ENCODE measurements around the gene USP48.
A peak's percentile ranks its signal among the peaks of the same experiment; 100 is the strongest.

The USP48 gene

DNA sequence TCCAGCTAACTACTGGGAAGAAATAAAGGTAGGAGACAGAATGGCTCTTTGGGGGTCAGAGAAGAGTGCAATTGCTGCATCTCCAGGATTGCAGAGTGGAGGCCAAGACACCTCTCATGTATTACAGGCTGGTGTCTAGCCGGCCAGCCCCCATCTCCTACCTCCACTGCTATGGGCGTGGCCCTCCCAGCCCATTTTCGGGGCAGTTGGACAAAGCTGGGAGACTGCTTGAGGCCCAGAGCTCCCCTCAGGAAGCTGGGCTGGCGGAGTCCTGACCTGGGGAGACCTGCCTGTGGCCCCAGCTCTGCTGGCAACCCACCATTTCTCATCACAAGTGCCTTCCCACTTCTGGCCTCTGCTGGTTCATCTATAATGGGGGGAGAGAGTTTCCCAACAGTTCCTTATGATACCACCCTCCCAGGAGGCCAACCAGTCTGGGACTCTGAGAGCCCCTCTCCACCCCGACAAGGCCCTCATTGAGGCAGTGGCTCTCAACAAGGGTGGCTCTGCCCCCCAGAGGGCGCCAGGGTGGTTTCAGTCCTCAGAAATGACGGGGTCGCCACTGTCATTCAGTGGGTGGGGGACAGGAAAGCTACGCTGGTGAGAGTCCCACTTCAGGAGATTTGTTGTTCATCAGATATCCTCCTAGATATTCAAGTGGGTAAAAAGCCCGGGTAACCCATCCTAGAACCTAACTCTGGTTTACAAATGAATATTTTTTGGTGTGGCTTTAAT, 125.3 kb downstream of the USP48 start:
- no peak overlapping the region for H3K4me3 ChIP-seq (ENCODE audit: low read depth, low read length)

DNA sequence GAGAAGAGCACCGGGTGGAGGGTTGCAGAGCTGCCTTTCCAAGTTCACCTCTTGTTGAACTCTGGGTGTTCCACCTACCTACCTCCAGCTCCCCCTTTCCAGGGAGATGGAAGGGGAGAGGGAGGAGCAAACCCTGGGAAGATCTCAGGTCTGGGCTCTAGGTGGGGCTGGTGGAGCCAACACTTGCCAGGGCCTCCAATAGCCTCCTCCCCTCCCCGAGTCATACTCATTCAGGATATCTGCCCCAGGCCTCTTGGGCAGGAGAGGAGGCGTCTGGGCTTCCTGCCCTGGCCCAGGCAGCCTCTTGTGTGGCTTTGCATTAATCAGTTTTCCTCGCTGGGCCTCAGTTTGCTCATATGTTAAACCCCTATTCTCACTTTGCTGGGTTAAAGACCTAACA, 127.2 kb downstream of the USP48 start:
- no peak overlapping the region for H3K4me3 ChIP-seq (ENCODE audit: low read depth, low read length)

DNA sequence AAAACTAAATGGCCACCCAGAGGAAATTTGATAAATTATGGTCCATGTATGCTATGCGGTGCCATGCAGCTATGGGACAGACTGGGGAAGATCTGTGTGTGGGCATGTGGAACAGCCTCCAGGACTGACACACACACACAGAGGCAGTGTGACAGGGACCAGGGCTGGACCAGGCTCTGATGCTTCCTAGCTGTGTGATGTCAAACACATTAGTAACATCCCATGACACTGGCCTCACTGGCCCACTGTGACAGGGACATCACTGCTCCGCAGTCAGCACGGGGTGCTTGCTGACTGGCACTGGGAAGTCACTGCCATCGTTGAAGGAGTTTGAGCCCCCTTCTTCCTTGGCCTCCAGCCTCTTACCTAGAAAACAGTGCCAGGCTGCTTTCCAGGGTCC, 127.7 kb downstream of the USP48 start:
- H3K4me3 ChIP-seq (ENCODE audit: low read depth, low read length): no peak overlapping the region

DNA sequence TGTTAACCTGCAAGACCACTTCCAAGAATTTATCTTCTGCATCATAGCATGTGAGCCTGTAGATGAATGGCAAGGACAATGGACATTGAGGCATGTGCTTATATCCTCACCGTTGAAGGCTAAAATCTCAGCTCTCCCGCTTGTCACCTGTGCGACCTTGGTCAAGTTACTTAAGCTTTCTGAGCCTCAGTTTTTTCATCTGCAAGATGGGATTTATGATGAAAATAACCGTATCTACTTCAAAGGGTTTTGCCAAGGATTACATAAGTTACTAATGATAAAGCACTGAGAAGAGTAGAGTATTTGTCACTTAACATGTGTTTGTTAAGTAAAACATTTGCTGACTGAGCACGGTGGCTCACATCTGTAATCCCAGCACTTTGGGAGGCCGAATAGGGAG, 128.7 kb downstream of the USP48 start:
- H3K4me3 ChIP-seq (ENCODE audit: low read depth, low read length): no peak overlapping the region

DNA sequence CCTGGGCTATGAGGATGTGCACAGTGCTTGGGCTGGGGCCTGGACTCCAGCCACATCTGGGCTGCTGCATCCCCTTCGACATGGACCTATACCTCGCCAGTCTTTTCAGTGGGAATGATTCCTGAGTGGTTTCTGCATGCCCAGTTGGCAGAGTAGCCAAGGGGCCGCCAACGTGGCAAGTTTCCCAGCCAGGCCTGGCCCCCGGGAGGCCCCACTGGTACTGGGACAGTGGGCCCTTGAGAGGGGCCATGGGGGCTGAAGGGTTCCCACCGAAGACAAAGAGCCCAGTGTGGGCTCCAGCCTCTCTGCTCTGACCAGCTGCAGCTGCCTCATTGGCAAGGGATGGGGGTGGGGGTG, 129.2 kb downstream of the USP48 start:
- no peak overlapping the region for H3K4me3 ChIP-seq (ENCODE audit: low read depth, low read length)

GRCh38 chr1:21652937-21653743, 129.8 kb downstream of the USP48 start:
- no peak overlapping the region for H3K4me3 ChIP-seq (ENCODE audit: low read depth, low read length)

DNA sequence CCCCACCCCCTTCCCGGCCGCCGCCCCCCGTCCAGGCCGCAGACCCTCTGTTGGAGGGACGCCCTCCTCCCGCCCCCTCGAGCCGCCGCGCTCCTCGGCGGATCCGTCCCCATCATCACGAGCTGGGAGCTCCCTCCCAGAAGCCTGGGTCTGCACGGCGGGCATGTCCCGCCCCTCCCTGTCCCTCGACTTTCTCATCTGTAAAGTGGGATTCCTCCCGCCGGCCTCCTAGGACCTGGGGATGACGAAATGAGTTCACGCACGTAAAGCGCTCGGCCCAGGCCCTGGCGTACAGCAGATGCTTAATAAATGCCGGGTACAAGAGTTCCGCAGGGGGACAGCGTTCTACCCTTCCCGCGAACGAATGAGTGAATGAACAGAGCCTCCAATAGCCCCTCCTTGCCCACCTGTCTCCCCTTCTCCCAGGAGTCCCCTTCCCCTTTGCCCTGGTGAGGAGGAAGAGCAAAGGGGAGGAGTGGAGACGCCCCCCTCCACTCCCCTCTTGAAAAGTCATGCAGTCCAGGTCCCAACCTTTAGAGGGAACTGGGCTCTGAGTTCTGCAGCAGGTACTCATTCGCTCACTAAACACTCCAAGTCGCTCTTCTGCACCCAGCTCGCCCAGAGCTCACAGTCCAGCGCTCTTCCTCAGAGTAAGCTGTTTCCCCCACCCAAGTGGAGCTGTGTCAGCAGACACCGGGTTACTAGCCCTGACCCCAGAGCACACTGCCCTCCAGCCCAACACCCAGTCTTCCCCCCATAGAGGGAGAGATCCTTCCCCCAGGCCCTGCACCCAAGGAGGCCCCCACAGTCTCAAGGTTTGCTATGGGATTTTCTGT, 130.6 kb downstream of the USP48 start:
- H3K4me3 ChIP-seq (ENCODE audit: low read depth, low read length): peak overlapping the region; percentile 28

GRCh38 chr1:21651214-21652042, 131.5 kb downstream of the USP48 start:
- H3K4me3 ChIP-seq (ENCODE audit: low read depth, low read length): peak overlapping the region; percentile 67

- H3K4me3 ChIP-seq (ENCODE audit: low read depth, low read length): no peak overlapping the region
Measured at GRCh38 chr1:21650400-21650799, 132.5 kb downstream of the USP48 start.

DNA sequence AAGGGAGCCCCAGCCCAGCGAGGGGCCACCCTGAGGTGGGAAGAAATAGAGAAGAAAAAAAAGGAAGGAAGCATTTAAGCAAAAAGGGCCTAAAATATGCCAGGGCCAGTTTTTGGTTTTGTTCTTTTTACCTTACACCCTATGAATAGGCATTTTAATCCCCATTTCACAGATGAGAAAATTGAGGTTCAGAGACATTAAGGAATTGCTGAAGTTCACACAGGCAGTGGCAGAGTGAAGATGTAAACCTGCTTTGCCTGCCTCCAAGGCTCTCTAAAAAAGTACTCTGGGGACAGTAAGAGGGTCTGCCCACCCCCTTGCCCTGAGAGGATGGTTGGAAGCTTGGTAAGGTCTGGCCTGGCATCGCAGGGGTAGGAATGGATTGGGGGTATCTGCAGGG, 133.6 kb downstream of the USP48 start:
- H3K4me3 ChIP-seq (ENCODE audit: low read depth, low read length): no peak overlapping the region

DNA sequence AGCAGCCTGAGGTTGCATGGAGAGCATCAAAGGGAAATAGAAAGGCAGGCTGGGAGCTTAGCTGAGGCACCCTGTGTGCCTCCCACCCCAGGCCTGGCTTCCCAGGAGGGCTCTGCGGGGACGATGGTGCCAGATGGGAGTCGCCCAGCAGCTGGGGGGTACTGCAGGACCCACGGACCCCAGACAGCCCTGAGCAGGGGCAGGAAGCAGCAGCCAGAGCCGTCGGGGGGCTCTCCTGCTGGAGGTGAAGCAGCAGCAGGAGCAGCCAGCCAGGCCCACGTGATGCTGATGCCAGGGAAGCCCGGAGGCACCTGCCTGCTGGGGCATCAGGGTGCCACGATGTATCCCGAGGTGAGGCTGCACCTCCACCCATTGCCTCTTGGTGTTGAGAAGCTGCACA, 134.2 kb downstream of the USP48 start:
- H3K4me3 ChIP-seq (ENCODE audit: low read depth, low read length): no peak overlapping the region

GRCh38 chr1:21648352-21648730, 134.6 kb downstream of the USP48 start:
- no peak overlapping the region for H3K4me3 ChIP-seq (ENCODE audit: low read depth, low read length)

DNA sequence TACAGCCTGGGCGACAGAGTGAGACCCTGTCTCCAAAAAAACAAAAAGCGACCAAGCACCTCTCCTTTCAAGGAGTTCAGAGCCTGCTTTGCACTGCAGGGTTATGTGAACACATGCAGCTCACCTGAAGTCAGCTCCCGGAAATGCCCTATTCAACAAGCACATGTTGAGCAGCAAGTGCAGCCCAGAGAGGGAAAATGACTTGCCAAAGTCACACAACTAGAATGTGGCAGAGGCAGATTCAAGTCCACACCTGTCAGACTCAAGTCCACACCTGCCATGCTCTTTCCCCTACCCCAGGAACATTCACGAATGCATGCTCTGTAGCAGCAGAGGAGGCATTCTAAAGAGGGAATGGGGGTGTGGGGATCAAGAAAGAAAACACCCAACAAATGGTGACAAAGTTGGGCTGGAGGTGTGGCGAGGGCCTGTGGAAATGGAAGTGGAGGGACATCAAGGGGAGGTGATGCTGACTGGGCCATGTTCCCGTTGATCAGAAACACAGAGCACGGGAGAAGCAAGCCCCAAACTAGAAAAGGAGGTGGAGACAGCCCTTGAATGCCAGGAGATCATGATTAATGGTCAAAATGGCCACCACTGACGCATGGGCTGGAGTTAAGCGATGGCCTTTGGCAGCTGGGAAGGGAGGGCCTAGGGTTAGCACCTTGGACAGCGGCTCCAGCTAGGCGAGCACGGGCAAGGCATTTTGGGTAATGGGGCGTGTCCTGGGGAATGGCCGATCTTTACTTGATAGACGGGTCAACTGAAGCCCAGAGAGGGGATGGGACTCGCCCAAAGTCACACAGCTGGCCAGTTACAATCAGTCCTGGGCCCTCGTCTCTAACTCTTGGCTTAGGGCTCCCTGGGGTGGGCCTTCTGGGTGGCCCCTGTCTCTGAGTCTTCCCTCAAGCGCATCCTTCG, 135.3 kb downstream of the USP48 start:
- H3K4me3 ChIP-seq (ENCODE audit: low read depth, low read length): no peak overlapping the region

DNA sequence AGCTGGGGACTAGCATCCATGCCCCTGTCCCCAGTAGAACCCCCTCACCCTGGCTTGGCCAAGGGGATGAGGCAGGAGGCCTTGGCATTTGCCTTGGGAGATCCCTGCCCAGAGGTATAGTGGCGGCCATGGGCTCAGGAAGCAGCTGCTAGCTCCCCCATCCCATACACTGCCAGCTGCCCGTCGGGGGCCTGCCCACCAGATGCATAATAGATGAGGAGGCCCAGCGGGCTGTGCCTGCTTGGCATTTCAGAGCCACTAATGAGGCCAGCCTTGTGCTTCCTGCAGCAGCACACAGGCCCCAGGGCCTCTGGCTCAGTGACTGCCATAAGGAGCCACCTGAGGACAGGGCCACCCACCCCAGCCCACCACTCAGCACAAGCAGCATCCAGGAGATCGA, 137.4 kb downstream of the USP48 start:
- no peak overlapping the region for H3K4me3 ChIP-seq (ENCODE audit: low read depth, low read length)

GRCh38 chr1:21644906-21645305, 138.0 kb downstream of the USP48 start:
- no peak overlapping the region for H3K4me3 ChIP-seq (ENCODE audit: low read depth, low read length)

GRCh38 chr1:21644348-21644747, 138.6 kb downstream of the USP48 start:
- no peak overlapping the region for H3K4me3 ChIP-seq (ENCODE audit: low read depth, low read length)

DNA sequence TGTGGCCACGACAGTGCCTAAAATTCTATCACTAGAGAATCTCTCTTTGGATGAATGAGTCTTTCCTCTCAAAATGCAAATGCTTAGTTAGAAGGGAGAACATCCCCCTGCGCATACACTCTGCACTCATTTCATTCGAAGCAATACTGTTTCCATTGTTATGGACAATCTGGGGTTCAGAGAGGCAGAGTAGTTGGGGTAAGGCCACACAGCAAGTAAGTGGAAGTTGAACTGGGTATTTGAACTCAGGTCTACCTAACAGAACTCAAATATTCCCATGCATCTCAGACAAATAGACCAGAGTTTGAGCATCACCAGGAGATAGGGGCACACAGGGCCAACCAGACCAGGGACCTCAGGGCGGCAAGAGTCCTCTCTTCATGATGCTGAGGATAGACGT, 139.3 kb downstream of the USP48 start:
- no peak overlapping the region for H3K4me3 ChIP-seq (ENCODE audit: low read depth, low read length)

DNA sequence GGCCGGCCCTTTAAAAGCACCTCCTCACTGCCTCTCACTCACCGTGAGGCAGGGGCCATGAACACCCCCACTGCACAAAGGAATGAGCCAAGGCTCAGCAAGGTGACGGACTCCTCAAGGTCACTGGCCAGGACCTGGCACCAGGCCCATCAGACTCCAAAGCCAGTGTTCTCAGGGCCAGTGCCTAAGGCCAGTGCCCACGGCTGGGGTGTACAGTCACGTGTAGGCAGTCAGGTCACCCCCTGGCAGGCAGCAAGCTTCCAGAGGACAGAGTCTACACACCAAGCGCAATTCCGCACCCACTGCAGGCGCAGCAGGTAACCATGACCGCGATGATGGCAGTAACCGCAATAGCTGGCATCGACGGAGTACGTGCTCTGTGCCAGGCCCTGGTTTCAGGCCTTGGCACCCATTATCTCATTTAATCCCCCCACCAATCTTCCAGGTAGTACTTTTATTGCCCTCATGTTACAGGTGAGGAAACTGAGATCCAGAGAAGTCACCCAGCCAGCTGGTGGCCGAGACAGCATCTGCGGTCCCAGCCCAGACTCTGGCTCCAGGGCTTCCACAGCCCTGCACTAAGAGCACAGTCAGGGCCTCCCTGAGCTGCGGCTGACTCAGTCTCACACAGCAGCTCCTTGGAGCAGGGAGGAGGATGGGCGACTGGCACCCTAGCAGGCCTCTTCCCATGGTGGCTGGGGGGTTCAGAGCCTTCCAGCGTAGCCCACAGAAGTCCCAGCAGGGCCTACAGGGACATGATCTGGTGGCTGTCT, 140.8 kb downstream of the USP48 start:
- H3K4me3 ChIP-seq (ENCODE audit: low read depth, low read length): no peak overlapping the region

- no peak overlapping the region for H3K4me3 ChIP-seq (ENCODE audit: low read depth, low read length)
Measured at GRCh38 chr1:21641537-21641936, 141.4 kb downstream of the USP48 start.
